Adrenal gland (tissue), 12 donors: Measurements from ENCODE around the gene SIL1. TPM values are rescaled to one million over a fixed set of nuclear protein-coding genes. Genes with fewer than 3 reads are reported as not detected.
A peak's percentile ranks its signal among the peaks of the same experiment; 100 is the strongest.

ENCODE experiments used
- DNase-seq, 7 donors: peaks; one replicate each; pipeline ENCODE4 v3.0.0-alpha.2; 2019 to 2020
- H3K27ac ChIP-seq, 5 donors: fragments of 200-600 bp; sonication (generic) in 4 of 5; 1 replicate in 3 of 5; 2 replicates in 2 of 5; pipeline versions ENCODE4 v1.5.1 to v1.8.0; 2016 to 2020; ENCODE audit warnings: mild to moderate bottlenecking in 1 of 5
- H3K27me3 ChIP-seq: fragments of 200-600 bp; 2 replicates; pipeline ENCODE4 v1.8.0; 2021
- H3K36me3 ChIP-seq, 2 donors: fragments of 200-600 bp; replicated peaks in 1 of 2; 1 replicate in 1 of 2; 2 replicates in 1 of 2; pipeline versions ENCODE4 v1.5.1 to v1.8.0; 2018 to 2022
- H3K4me1 ChIP-seq, 2 donors: fragments of 200-600 bp; replicated peaks in 1 of 2; 1 replicate in 1 of 2; 2 replicates in 1 of 2; pipeline versions ENCODE4 v1.5.1 to v1.8.0; 2018 to 2021
- H3K4me3 ChIP-seq, 4 donors: fragments of 200-600 bp; sonication (generic) in 3 of 4; one replicate each; pipeline ENCODE4 v1.5.1; 2016 to 2018
- H3K9me3 ChIP-seq, 3 donors: fragments of 200-600 bp; sonication (generic) in 1 of 3; replicated peaks in 1 of 3; 1 replicate in 2 of 3; 2 replicates in 1 of 3; pipeline versions ENCODE4 v1.5.1 to v1.8.0; 2016 to 2021
- CTCF ChIP-seq, 6 experiments: fragments of 450-650 bp in 4 of 6; fragments of 200-600 bp in 2 of 6; sonication (generic) in 1 of 6; IDR thresholded peaks; 1 replicate in 5 of 6; 2 replicates in 1 of 6; pipeline versions ENCODE4 v1.5.1 to v1.8.0; 2016 to 2021; ENCODE audit warnings: antibody characterized with exemption in 6 of 6, mild to moderate bottlenecking in 2 of 6, moderate library complexity in 1 of 6
- POLR2A ChIP-seq, 2 donors: fragments of 450-650 bp; IDR thresholded peaks; one replicate each; pipeline ENCODE4 v1.6.1; 2017; ENCODE audit warnings: antibody characterized with exemption in 2 of 2, mild to moderate bottlenecking in 2 of 2, moderate library complexity in 1 of 2
- WGBS, 4 donors: extraction: QIAGEN DNeasy Blood & Tissue Kit in 2 of 4; methylation state at CpG; one replicate each; pipeline versions ENCODE4 v1.1.5 to v1.1.7; 2013 to 2017; 5-methylcytosine and 5-hydroxymethylcytosine counted together
- intact Hi-C, 2 donors: fragments of 100-400 bp; cut with DNase I; formaldehyde crosslinking; loops; one replicate each; pipeline versions ENCODE4 v1.14.1 to v1.15.0; 2022 to 2023
- polyA plus RNA-seq, 3 donors: library from polyadenylated mRNA; stranded (reverse); fragments of 200-250 nt in 2 of 3; fragments of 350-450 nt in 1 of 3; fragmentation: Illumina TruSeq in 1 of 3; extraction: RNeasy Lipid Tissue Mini Kit (QIAGEN cat#74804) in 1 of 3; gene quantifications; one replicate each; pipeline ENCODE4 v1.2.3, GENCODE V29; 2013 to 2014
- total RNA-seq, 9 donors: library from RNA; depleted of rRNA in 4 of 9; stranded (reverse); fragments of >200 nt in 4 of 9; fragments of 120-200 nt in 1 of 9; fragmentation: NEBNext Ultra II Directional in 1 of 9; extraction: Animal tissue kit (Norgen Biotek cat#: 25700) in 1 of 9; gene quantifications; one replicate each; pipeline versions ENCODE4 v1.1.0 to v1.2.4, GENCODE V29; 2013 to 2023
- donor health status: healthy with polysubstance abuse.
- donor health status: Bipolar disorder and iron deficiency.
- donor health status: DM: yes; HTN: yes; CAD: no.
- donor health status: DM: no; HTN: no; CAD: no.
- donor health status: DM: no; HTN: no; CAD: no.
- donor health status: DM: yes; HTN: yes; CAD: no.

Gene SIL1
- total and polyA plus RNA-seq, 12 donors = 81.9 to 313 (median 142) TPM

- WGBS, 4 donors = 53 to 72% (median 64%) methylated on average over 8 to 10 of the region's 10 CpGs
- peak overlapping the region; percentile 28 to 79 (median 64) for H3K27ac ChIP-seq
These were observed 222.9 kb downstream of the SIL1 start for GRCh38 chr5:138975098-138975847.

DNA sequence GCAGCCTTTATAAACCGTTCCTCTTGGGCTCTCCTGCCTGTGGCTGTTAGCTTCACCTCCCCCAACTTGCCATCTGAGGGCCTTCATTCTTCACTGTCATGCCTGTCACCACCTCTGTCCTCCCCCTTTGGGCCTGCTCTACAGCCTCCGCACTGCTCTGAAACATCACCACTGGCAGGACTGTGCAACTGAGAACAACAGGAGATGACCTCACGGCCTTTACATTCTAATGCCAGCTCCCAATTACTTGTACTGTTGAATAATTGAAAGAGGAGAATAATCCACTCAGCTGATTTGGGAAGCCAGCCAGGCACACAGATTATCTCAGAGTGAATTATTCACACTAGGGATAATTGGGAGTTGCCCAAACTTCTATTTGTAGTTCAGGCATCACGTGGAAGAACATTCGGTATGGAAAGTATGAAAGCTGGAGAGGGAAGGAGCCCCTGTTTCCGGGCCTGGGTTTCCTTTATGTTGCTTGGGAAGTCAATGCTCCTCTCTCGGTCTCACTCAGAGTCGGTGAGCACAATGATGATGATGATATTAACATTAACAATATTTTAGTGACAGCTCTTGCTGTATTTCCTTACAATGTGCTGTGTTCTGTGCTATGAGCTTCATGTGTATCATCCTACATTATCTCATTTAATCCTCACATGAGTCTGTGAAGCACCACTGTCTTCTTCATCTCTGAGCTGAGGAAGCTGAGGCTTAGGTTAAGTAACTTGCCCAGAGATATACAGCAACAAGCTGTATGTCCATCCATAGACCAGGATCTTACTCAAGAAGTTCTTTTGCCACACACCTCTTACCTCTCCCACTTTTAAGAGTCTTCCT is 223.7 kb downstream of the SIL1 start:
- no peaks in the 10 kb centered on the region for H3K9me3 ChIP-seq
- TF ChIP-seq CTCF (IDR thresholded peaks at IDR 0.05) = no peak
- TF ChIP-seq POLR2A (IDR thresholded peaks at IDR 0.05) = no peak
- H3K36me3 ChIP-seq = no peaks in the 10 kb centered on the region
- H3K27ac ChIP-seq = peak overlapping the region; percentile 14 to 79 (median 64)
- H3K27me3 ChIP-seq = no peaks in the 10 kb centered on the region
- H3K4me1 ChIP-seq = peaks cover 18 to 33% of the 10 kb centered on the region in 2 donors
- no peak overlapping the region for H3K4me3 ChIP-seq
- peak in 6 of 7 donors; percentile 46 to 79 (median 60) for DNase-seq
- intact Hi-C loops = no loop called here
- 48 to 64% (median 58%) methylated on average over 8 of the region's 8 CpGs for WGBS, 4 donors

More at GRCh38 chr5:138975098-138975847, 222.9 kb downstream of the SIL1 start:
- intact Hi-C loops = no loop called here
- H3K36me3 ChIP-seq = no peaks in the 10 kb centered on the region
- H3K4me3 ChIP-seq = no peak overlapping the region
- TF ChIP-seq POLR2A (IDR thresholded peaks at IDR 0.05) (peak in 1 of 2 donors; percentile 37), CTCF (IDR thresholded peaks at IDR 0.05) (no peak)
- no peaks in the 10 kb centered on the region for H3K9me3 ChIP-seq
- no peaks in the 10 kb centered on the region for H3K27me3 ChIP-seq
- DNase-seq = peak; percentile 80 to 97 (median 95)
- peaks cover 18 to 29% of the 10 kb centered on the region in 2 donors for H3K4me1 ChIP-seq

- Histone ChIP-seq H3K36me3 (no peaks in the 10 kb centered on the region), H3K27me3 (no peaks in the 10 kb centered on the region), H3K4me1 (peaks cover 27 to 45% of the 10 kb centered on the region in 2 donors), H3K27ac (no peak overlapping the region), H3K9me3 (no peaks in the 10 kb centered on the region), H3K4me3 (no peak overlapping the region)
- DNase-seq = peak in 2 of 7 donors; percentile 13 to 43
- TF ChIP-seq POLR2A (IDR thresholded peaks at IDR 0.05) (no peak), CTCF (IDR thresholded peaks at IDR 0.05) (no peak)
- WGBS, 4 donors = 92 to 96% (median 96%) methylated on average over 4 of the region's 4 CpGs
- intact Hi-C loops = no loop called here
These were observed 225.3 kb downstream of the SIL1 start for GRCh38 chr5:138972836-138973235.

- Histone ChIP-seq H3K4me3 (no peak overlapping the region), H3K36me3 (no peaks in the 10 kb centered on the region), H3K27me3 (no peaks in the 10 kb centered on the region), H3K9me3 (no peaks in the 10 kb centered on the region), H3K27ac (no peak overlapping the region), H3K4me1 (peaks cover 27 to 45% of the 10 kb centered on the region in 2 donors)
- no peak for TF ChIP-seq POLR2A (IDR thresholded peaks at IDR 0.05)
- no peak for TF ChIP-seq CTCF (IDR thresholded peaks at IDR 0.05)
- intact Hi-C loops = no loop called here
- peak in 2 of 7 donors; percentile 16 to 40 for DNase-seq
- WGBS, 4 donors = 78 to 100% (median 98%) methylated on average over 1 of the region's 1 CpG
These were observed 225.9 kb downstream of the SIL1 start for GRCh38 chr5:138972230-138972629.
